ENCODE results near the gene ANKRD26.
"Not testable (repeated sequence)": the region's sequence is repeated elsewhere in the genome, so short reads cannot be mapped to it uniquely, and the experiment has no call there.

ANKRD26 gene

GRCh38 chr10:27088119-27089044 is 11.9 kb downstream of the ANKRD26 start:
- Histone ChIP-seq H3K4me3 (ENCODE audit: low read length in 2 of 2) (no peak overlapping the region), H3K9ac (ENCODE audit: low read depth in 1 of 2, low read length in 2 of 2) (no peak overlapping the region), H3K27me3 (ENCODE audit: control insufficient read depth in 2 of 2, insufficient read depth in 2 of 2, low read length in 2 of 2) (no peaks in the 10 kb centered on the region), H3K9me3 (ENCODE audit: control insufficient read depth in 2 of 2, low read length in 2 of 2) (no peaks in the 10 kb centered on the region), H3K36me3 (ENCODE audit: control insufficient read depth in 2 of 2, insufficient read depth in 2 of 2, low read length in 2 of 2) (peaks cover 8 to 13% of the 10 kb centered on the region in 2 donors), H3K4me1 (ENCODE audit: control insufficient read depth in 2 of 2, insufficient read depth in 2 of 2, low read length in 2 of 2) (no peaks in the 10 kb centered on the region), H3K27ac (ENCODE audit: low read depth in 2 of 2, low read length in 2 of 2) (no peak overlapping the region)

GRCh38 chr10:27072436-27073114 is 27.7 kb downstream of the ANKRD26 start:
- Histone ChIP-seq H3K27ac (ENCODE audit: low read depth in 2 of 2, low read length in 2 of 2) (no peak overlapping the region), H3K27me3 (ENCODE audit: control insufficient read depth in 2 of 2, insufficient read depth in 2 of 2, low read length in 2 of 2) (no peaks in the 10 kb centered on the region), H3K4me3 (ENCODE audit: low read length in 2 of 2) (no peak overlapping the region), H3K9me3 (ENCODE audit: control insufficient read depth in 2 of 2, low read length in 2 of 2) (no peaks in the 10 kb centered on the region), H3K9ac (ENCODE audit: low read depth in 1 of 2, low read length in 2 of 2) (no peak overlapping the region), H3K4me1 (ENCODE audit: control insufficient read depth in 2 of 2, insufficient read depth in 2 of 2, low read length in 2 of 2) (no peaks in the 10 kb centered on the region), H3K36me3 (ENCODE audit: control insufficient read depth in 2 of 2, insufficient read depth in 2 of 2, low read length in 2 of 2) (peaks cover 26 to 27% of the 10 kb centered on the region in 2 donors)

- no peak overlapping the region for H3K27ac ChIP-seq (ENCODE audit: low read depth in 2 of 2, low read length in 2 of 2)
- H3K9me3 ChIP-seq (ENCODE audit: control insufficient read depth in 2 of 2, low read length in 2 of 2) = no peaks in the 10 kb centered on the region
- no peak overlapping the region for H3K9ac ChIP-seq (ENCODE audit: low read depth in 1 of 2, low read length in 2 of 2)
- H3K4me1 ChIP-seq (ENCODE audit: control insufficient read depth in 2 of 2, insufficient read depth in 2 of 2, low read length in 2 of 2) = no peaks in the 10 kb centered on the region
- H3K36me3 ChIP-seq (ENCODE audit: control insufficient read depth in 2 of 2, insufficient read depth in 2 of 2, low read length in 2 of 2) = peaks cover 14 to 15% of the 10 kb centered on the region in 2 donors
- H3K27me3 ChIP-seq (ENCODE audit: control insufficient read depth in 2 of 2, insufficient read depth in 2 of 2, low read length in 2 of 2) = no peaks in the 10 kb centered on the region
- no peak overlapping the region for H3K4me3 ChIP-seq (ENCODE audit: low read length in 2 of 2)
Observed at GRCh38 chr10:27068217-27068891, 31.9 kb downstream of the ANKRD26 start.

- Histone ChIP-seq H3K9me3 (ENCODE audit: control insufficient read depth in 2 of 2, low read length in 2 of 2) (no peaks in the 10 kb centered on the region), H3K4me1 (ENCODE audit: control insufficient read depth in 2 of 2, insufficient read depth in 2 of 2, low read length in 2 of 2) (no peaks in the 10 kb centered on the region), H3K27me3 (ENCODE audit: control insufficient read depth in 2 of 2, insufficient read depth in 2 of 2, low read length in 2 of 2) (no peaks in the 10 kb centered on the region), H3K4me3 (ENCODE audit: low read length in 2 of 2) (no peak overlapping the region), H3K36me3 (ENCODE audit: control insufficient read depth in 2 of 2, insufficient read depth in 2 of 2, low read length in 2 of 2) (peaks cover 3 to 13% of the 10 kb centered on the region in 2 donors), H3K27ac (ENCODE audit: low read depth in 2 of 2, low read length in 2 of 2) (no peak overlapping the region), H3K9ac (ENCODE audit: low read depth in 1 of 2, low read length in 2 of 2) (no peak overlapping the region)
Observed at GRCh38 chr10:27065084-27065483, 35.2 kb downstream of the ANKRD26 start.

- H3K36me3 ChIP-seq (ENCODE audit: control insufficient read depth in 2 of 2, insufficient read depth in 2 of 2, low read length in 2 of 2) = peaks cover 3 to 12% of the 10 kb centered on the region in 2 donors
Observed at GRCh38 chr10:27052656-27053055, 47.6 kb downstream of the ANKRD26 start.

GRCh38 chr10:27045247-27045646 is 55.0 kb downstream of the ANKRD26 start:
- not testable (repeated sequence) for H3K4me1 ChIP-seq (ENCODE audit: control insufficient read depth in 2 of 2, insufficient read depth in 2 of 2, low read length in 2 of 2); H3K4me3 ChIP-seq (ENCODE audit: low read length in 2 of 2); H3K27ac ChIP-seq (ENCODE audit: low read depth in 2 of 2, low read length in 2 of 2); H3K27me3 ChIP-seq (ENCODE audit: control insufficient read depth in 2 of 2, insufficient read depth in 2 of 2, low read length in 2 of 2); H3K9ac ChIP-seq (ENCODE audit: low read depth in 1 of 2, low read length in 2 of 2); H3K36me3 ChIP-seq (ENCODE audit: control insufficient read depth in 2 of 2, insufficient read depth in 2 of 2, low read length in 2 of 2); H3K9me3 ChIP-seq (ENCODE audit: control insufficient read depth in 2 of 2, low read length in 2 of 2)

More at GRCh38 chr10:27052656-27053055, 47.6 kb downstream of the ANKRD26 start:
- no peak overlapping the region for H3K4me3 ChIP-seq (ENCODE audit: low read length in 2 of 2)
- no peak overlapping the region for H3K27ac ChIP-seq (ENCODE audit: low read depth in 2 of 2, low read length in 2 of 2)
- H3K9me3 ChIP-seq (ENCODE audit: control insufficient read depth in 2 of 2, low read length in 2 of 2) = no peaks in the 10 kb centered on the region
- H3K27me3 ChIP-seq (ENCODE audit: control insufficient read depth in 2 of 2, insufficient read depth in 2 of 2, low read length in 2 of 2) = no peaks in the 10 kb centered on the region
- no peak overlapping the region for H3K9ac ChIP-seq (ENCODE audit: low read depth in 1 of 2, low read length in 2 of 2)
- no peaks in the 10 kb centered on the region for H3K4me1 ChIP-seq (ENCODE audit: control insufficient read depth in 2 of 2, insufficient read depth in 2 of 2, low read length in 2 of 2)

GRCh38 chr10:27041196-27041595 is 59.1 kb downstream of the ANKRD26 start:
- no peaks in the 10 kb centered on the region for H3K9me3 ChIP-seq (ENCODE audit: control insufficient read depth in 2 of 2, low read length in 2 of 2)
- H3K4me1 ChIP-seq (ENCODE audit: control insufficient read depth in 2 of 2, insufficient read depth in 2 of 2, low read length in 2 of 2) = no peaks in the 10 kb centered on the region

GRCh38 chr10:27038168-27038567 is 62.1 kb downstream of the ANKRD26 start:
- H3K27me3 ChIP-seq (ENCODE audit: control insufficient read depth in 2 of 2, insufficient read depth in 2 of 2, low read length in 2 of 2) = no peaks in the 10 kb centered on the region
- H3K9ac ChIP-seq (ENCODE audit: low read depth in 1 of 2, low read length in 2 of 2) = no peak overlapping the region
- no peak overlapping the region for H3K4me3 ChIP-seq (ENCODE audit: low read length in 2 of 2)
- H3K4me1 ChIP-seq (ENCODE audit: control insufficient read depth in 2 of 2, insufficient read depth in 2 of 2, low read length in 2 of 2) = no peaks in the 10 kb centered on the region
- peaks cover 0 to 17% of the 10 kb centered on the region in 2 donors for H3K36me3 ChIP-seq (ENCODE audit: control insufficient read depth in 2 of 2, insufficient read depth in 2 of 2, low read length in 2 of 2)
- H3K9me3 ChIP-seq (ENCODE audit: control insufficient read depth in 2 of 2, low read length in 2 of 2) = no peaks in the 10 kb centered on the region
- no peak overlapping the region for H3K27ac ChIP-seq (ENCODE audit: low read depth in 2 of 2, low read length in 2 of 2)

More at GRCh38 chr10:27041196-27041595, 59.1 kb downstream of the ANKRD26 start:
- Histone ChIP-seq H3K27ac (ENCODE audit: low read depth in 2 of 2, low read length in 2 of 2) (no peak overlapping the region), H3K4me3 (ENCODE audit: low read length in 2 of 2) (no peak overlapping the region), H3K27me3 (ENCODE audit: control insufficient read depth in 2 of 2, insufficient read depth in 2 of 2, low read length in 2 of 2) (no peaks in the 10 kb centered on the region), H3K36me3 (ENCODE audit: control insufficient read depth in 2 of 2, insufficient read depth in 2 of 2, low read length in 2 of 2) (peaks cover 3 to 11% of the 10 kb centered on the region in 2 donors), H3K9ac (ENCODE audit: low read depth in 1 of 2, low read length in 2 of 2) (no peak overlapping the region)

GRCh38 chr10:27035163-27035562 is 65.1 kb downstream of the ANKRD26 start:
- Histone ChIP-seq H3K27ac (ENCODE audit: low read depth in 2 of 2, low read length in 2 of 2) (no peak overlapping the region), H3K36me3 (ENCODE audit: control insufficient read depth in 2 of 2, insufficient read depth in 2 of 2, low read length in 2 of 2) (peaks cover 0 to 11% of the 10 kb centered on the region in 2 donors), H3K9me3 (ENCODE audit: control insufficient read depth in 2 of 2, low read length in 2 of 2) (no peaks in the 10 kb centered on the region), H3K27me3 (ENCODE audit: control insufficient read depth in 2 of 2, insufficient read depth in 2 of 2, low read length in 2 of 2) (no peaks in the 10 kb centered on the region), H3K4me1 (ENCODE audit: control insufficient read depth in 2 of 2, insufficient read depth in 2 of 2, low read length in 2 of 2) (no peaks in the 10 kb centered on the region), H3K9ac (ENCODE audit: low read depth in 1 of 2, low read length in 2 of 2) (no peak overlapping the region), H3K4me3 (ENCODE audit: low read length in 2 of 2) (no peak overlapping the region)

- no peaks in the 10 kb centered on the region for H3K27me3 ChIP-seq (ENCODE audit: control insufficient read depth in 2 of 2, insufficient read depth in 2 of 2, low read length in 2 of 2)
- H3K4me1 ChIP-seq (ENCODE audit: control insufficient read depth in 2 of 2, insufficient read depth in 2 of 2, low read length in 2 of 2) = no peaks in the 10 kb centered on the region
- H3K9ac ChIP-seq (ENCODE audit: low read depth in 1 of 2, low read length in 2 of 2) = no peak overlapping the region
- peaks cover 2 to 4% of the 10 kb centered on the region in 2 donors for H3K36me3 ChIP-seq (ENCODE audit: control insufficient read depth in 2 of 2, insufficient read depth in 2 of 2, low read length in 2 of 2)
- H3K9me3 ChIP-seq (ENCODE audit: control insufficient read depth in 2 of 2, low read length in 2 of 2) = no peaks in the 10 kb centered on the region
- H3K4me3 ChIP-seq (ENCODE audit: low read length in 2 of 2) = no peak overlapping the region
- H3K27ac ChIP-seq (ENCODE audit: low read depth in 2 of 2, low read length in 2 of 2) = no peak overlapping the region
Observed at GRCh38 chr10:27030060-27030459, 70.2 kb downstream of the ANKRD26 start.

Data from mucosa of rectum (tissue), 2 donors.